ENCODE measurements around the gene IL19. TPM values are rescaled to one million over a fixed set of nuclear protein-coding genes. Genes with fewer than 3 reads are reported as not detected.
A peak's percentile ranks its signal among the peaks of the same experiment; 100 is the strongest.

Gene IL19
- total RNA-seq, 2 experiments from 2014 or later: not detected

- intact Hi-C loops (cut with DNase I, micrococcal nuclease): no loop called here
- DNase-seq (no peak), ATAC-seq (no peak)
- Mint-ChIP-seq H3K27ac (no peak overlapping the region), H3K4me1 (peaks cover 10% of the 10 kb centered on the region), H3K9me3 (ENCODE audit: low read depth) (peaks cover 25% of the 10 kb centered on the region), H3K4me3 (no peak overlapping the region), H3K36me3 (ENCODE audit: low read depth) (peaks cover 13% of the 10 kb centered on the region), H3K27me3 (no peaks in the 10 kb centered on the region)
- CTCF ChIA-PET: interaction anchor here (0.6 to 2.5 kb wide), 16 partner anchors 12 to 577 kb away, joined by 3 to 13 read pairs (median 4); partner anchors contain the start of genes IL20 and IL24
- POLR2A ChIA-PET: interaction anchor here (0.6 kb wide), 1 partner anchor 27 kb away, joined by 3 read pairs; no protein-coding TSS in a partner anchor
These were observed 107.9 kb downstream of the IL19 start for GRCh38 chr1:206878456-206878855.

GRCh38 chr1:206880314-206880713 lies 109.7 kb downstream of the IL19 start:
- ATAC-seq (peak; percentile 85), DNase-seq (no peak)
- H3K4me1 Mint-ChIP-seq: peaks cover 10% of the 10 kb centered on the region
- POLR2A ChIA-PET: interaction anchor here (0.6 kb wide), 1 partner anchor 18 kb away, joined by 3 read pairs; no protein-coding TSS in a partner anchor
- no peak overlapping the region for H3K27ac Mint-ChIP-seq
- H3K36me3 Mint-ChIP-seq (ENCODE audit: low read depth): peaks cover 13% of the 10 kb centered on the region
- CTCF ChIA-PET: interaction anchor here (0.9 to 2.7 kb wide), 7 partner anchors 8 to 63 kb away, joined by 3 to 18 read pairs (median 4); partner anchors contain the start of genes IL20 and IL24
- H3K4me3 Mint-ChIP-seq: no peak overlapping the region
- H3K27me3 Mint-ChIP-seq: no peaks in the 10 kb centered on the region
- H3K9me3 Mint-ChIP-seq (ENCODE audit: low read depth): peaks cover 23% of the 10 kb centered on the region
- intact Hi-C loops (cut with DNase I, micrococcal nuclease): no loop called here

GRCh38 chr1:206882555-206882954 lies 112.0 kb downstream of the IL19 start:
- POLR2A ChIA-PET: no interaction called here
- Mint-ChIP-seq H3K4me3 (no peak overlapping the region), H3K27ac (no peak overlapping the region), H3K36me3 (ENCODE audit: low read depth) (peaks cover 11% of the 10 kb centered on the region), H3K4me1 (peaks cover 10% of the 10 kb centered on the region), H3K27me3 (peaks cover 4% of the 10 kb centered on the region), H3K9me3 (ENCODE audit: low read depth) (peaks cover 15% of the 10 kb centered on the region)
- no peak for DNase-seq
- intact Hi-C loops (cut with DNase I, micrococcal nuclease): no loop called here
- no peak for ATAC-seq
- CTCF ChIA-PET: interaction anchor here (0.7 to 2.9 kb wide), 4 partner anchors 15 to 152 kb away, joined by 3 to 13 read pairs (median 6); partner anchors contain the start of genes IL20 and IL24

- ChIA-PET CTCF (interaction anchor here (0.6 to 4.7 kb wide), 18 partner anchors 8 to 153 kb away, joined by 3 to 30 read pairs (median 4); partner anchors contain the start of genes IL19, IL20 and IL24), POLR2A (interaction anchor here (0.6 kb wide), 1 partner anchor 14 kb away, joined by 3 read pairs; the partner anchor contains the start of gene IL24)
- intact Hi-C loops (cut with DNase I, micrococcal nuclease): no loop called here
- no peak for ATAC-seq
- H3K9me3 Mint-ChIP-seq (ENCODE audit: low read depth): peaks cover 11% of the 10 kb centered on the region
- DNase-seq: no peak
- H3K4me1 Mint-ChIP-seq: peaks cover 11% of the 10 kb centered on the region
- peaks cover 8% of the 10 kb centered on the region for H3K36me3 Mint-ChIP-seq (ENCODE audit: low read depth)
- peaks cover 4% of the 10 kb centered on the region for H3K27me3 Mint-ChIP-seq
- no peak overlapping the region for H3K27ac Mint-ChIP-seq
- no peak overlapping the region for H3K4me3 Mint-ChIP-seq
These were observed 112.6 kb downstream of the IL19 start for GRCh38 chr1:206883160-206883559.

- ChIA-PET CTCF (interaction anchor here (0.6 to 4.7 kb wide), 22 partner anchors 8 to 164 kb away, joined by 3 to 30 read pairs (median 4); partner anchors contain the start of genes IL19, IL20 and IL24), POLR2A (interaction anchor here (0.6 kb wide), 1 partner anchor 13 kb away, joined by 3 read pairs; the partner anchor contains the start of gene IL24)
- Mint-ChIP-seq H3K4me1 (peaks cover 15% of the 10 kb centered on the region), H3K4me3 (no peak overlapping the region), H3K9me3 (ENCODE audit: low read depth) (peaks cover 6% of the 10 kb centered on the region), H3K36me3 (ENCODE audit: low read depth) (peaks cover 4% of the 10 kb centered on the region), H3K27me3 (peaks cover 4% of the 10 kb centered on the region), H3K27ac (no peak overlapping the region)
- no peak for ATAC-seq
- intact Hi-C loops (cut with DNase I, micrococcal nuclease): no loop called here
- DNase-seq: no peak
These were observed 113.3 kb downstream of the IL19 start for GRCh38 chr1:206883876-206884275.

- Mint-ChIP-seq H3K36me3 (ENCODE audit: low read depth) (no peaks in the 10 kb centered on the region), H3K4me3 (no peak overlapping the region), H3K27me3 (peaks cover 4% of the 10 kb centered on the region), H3K9me3 (ENCODE audit: low read depth) (no peaks in the 10 kb centered on the region), H3K27ac (no peak overlapping the region), H3K4me1 (peaks cover 22% of the 10 kb centered on the region)
- ATAC-seq (no peak), DNase-seq (no peak)
- CTCF ChIA-PET: interaction anchor here (1.1 to 4.7 kb wide), 8 partner anchors 9 to 28 kb away, joined by 3 to 30 read pairs (median 6); partner anchors contain the start of gene IL20
- POLR2A ChIA-PET: no interaction called here
- intact Hi-C loops (cut with DNase I, micrococcal nuclease): no loop called here
These were observed 114.9 kb downstream of the IL19 start for GRCh38 chr1:206885341-206886060.

GRCh38 chr1:206886831-206887230 lies 116.3 kb downstream of the IL19 start:
- no peak for ATAC-seq
- H3K4me3 Mint-ChIP-seq: no peak overlapping the region
- no peaks in the 10 kb centered on the region for H3K9me3 Mint-ChIP-seq (ENCODE audit: low read depth)
- no peak overlapping the region for H3K27ac Mint-ChIP-seq
- peaks cover 34% of the 10 kb centered on the region for H3K4me1 Mint-ChIP-seq
- ChIA-PET POLR2A (no interaction called here), CTCF (interaction anchor here (0.6 to 4.7 kb wide), 8 partner anchors 9 to 77 kb away, joined by 3 to 30 read pairs (median 4); partner anchors contain the start of gene IL20)
- intact Hi-C loops (cut with DNase I, micrococcal nuclease): no loop called here
- peaks cover 4% of the 10 kb centered on the region for H3K27me3 Mint-ChIP-seq
- DNase-seq: no peak
- H3K36me3 Mint-ChIP-seq (ENCODE audit: low read depth): no peaks in the 10 kb centered on the region

- ChIA-PET CTCF (interaction anchor here (1.0 to 4.7 kb wide), 4 partner anchors 21 to 28 kb away, joined by 4 to 30 read pairs (median 4); partner anchors contain the start of gene IL20), POLR2A (no interaction called here)
- intact Hi-C loops (cut with DNase I, micrococcal nuclease): no loop called here
- Mint-ChIP-seq H3K4me1 (peaks cover 40% of the 10 kb centered on the region), H3K9me3 (ENCODE audit: low read depth) (no peaks in the 10 kb centered on the region), H3K27me3 (peaks cover 4% of the 10 kb centered on the region), H3K36me3 (ENCODE audit: low read depth) (no peaks in the 10 kb centered on the region), H3K4me3 (no peak overlapping the region), H3K27ac (no peak overlapping the region)
- ATAC-seq (no peak), DNase-seq (no peak)
These were observed 117.1 kb downstream of the IL19 start for GRCh38 chr1:206887701-206888100.

GRCh38 chr1:206890125-206891060 lies 119.8 kb downstream of the IL19 start:
- Mint-ChIP-seq H3K36me3 (ENCODE audit: low read depth) (no peaks in the 10 kb centered on the region), H3K9me3 (ENCODE audit: low read depth) (no peaks in the 10 kb centered on the region), H3K27me3 (peaks cover 4% of the 10 kb centered on the region), H3K4me3 (peak overlapping the region; percentile 16), H3K27ac (peak overlapping the region; percentile 79), H3K4me1 (peaks cover 63% of the 10 kb centered on the region)
- DNase-seq (no peak), ATAC-seq (peak; percentile 83)
- POLR2A ChIA-PET: interaction anchor here (0.7 kb wide), 1 partner anchor 547 kb away, joined by 3 read pairs; no protein-coding TSS in a partner anchor
- intact Hi-C loops (cut with DNase I, micrococcal nuclease): loop anchor here in 1 of 2 experiments (2.0 kb wide), 1 partner anchor 18 kb away; no protein-coding TSS in a partner anchor
- CTCF ChIA-PET: interaction anchor here (0.8 to 1.5 kb wide), 10 partner anchors 9 to 59 kb away, joined by 3 to 5 read pairs (median 4); no protein-coding TSS in a partner anchor

- H3K36me3 Mint-ChIP-seq (ENCODE audit: low read depth): no peaks in the 10 kb centered on the region
- intact Hi-C loops (cut with DNase I, micrococcal nuclease): loop anchor here in 1 of 2 experiments (2.0 kb wide), 1 partner anchor 17 kb away; no protein-coding TSS in a partner anchor
- ChIA-PET POLR2A (no interaction called here), CTCF (interaction anchor here (0.8 to 1.5 kb wide), 3 partner anchors 8 to 110 kb away, joined by 3 to 5 read pairs (median 3); no protein-coding TSS in a partner anchor)
- H3K27ac Mint-ChIP-seq: peak overlapping the region; percentile 79
- no peaks in the 10 kb centered on the region for H3K9me3 Mint-ChIP-seq (ENCODE audit: low read depth)
- H3K27me3 Mint-ChIP-seq: no peaks in the 10 kb centered on the region
- H3K4me3 Mint-ChIP-seq: peak overlapping the region; percentile 16
- H3K4me1 Mint-ChIP-seq: peaks cover 73% of the 10 kb centered on the region
- ATAC-seq: no peak
- no peak for DNase-seq
These were observed 120.8 kb downstream of the IL19 start for GRCh38 chr1:206891412-206891811.

Data from activated CD4-positive, alpha-beta T cell treated with anti-CD3 and anti-CD28 coated beads for 36 hours (primary cell).